ENCODE data around the gene TNS1. TPM values are rescaled to one million over a fixed set of nuclear protein-coding genes. Genes with fewer than 3 reads are reported as not detected.

The TNS1 gene
- total RNA-seq, 1 donor from 2014 or later = 1,334 TPM

DNA sequence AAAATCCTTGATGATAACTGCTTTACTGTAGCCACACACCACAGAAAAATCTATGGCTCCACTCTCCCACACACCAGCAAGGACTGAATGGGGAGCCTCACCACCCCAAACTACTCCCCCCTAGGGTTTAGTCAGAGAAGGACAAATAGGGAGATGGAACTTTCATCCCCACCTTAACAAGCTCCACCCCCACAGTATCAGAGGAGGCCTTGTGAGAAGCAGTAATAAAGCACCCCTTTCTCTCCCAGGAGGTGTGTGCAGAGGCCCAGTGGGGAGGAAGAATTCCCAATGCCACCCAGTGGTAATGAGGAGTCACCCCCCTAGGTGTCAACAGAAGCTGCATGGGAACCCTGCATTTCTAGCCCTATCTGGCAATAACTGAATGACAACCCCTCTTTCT lies 224.9 kb downstream of the TNS1 start:
- intact Hi-C loops (cut with DNase I) = no loop called here
- peak overlapping the region in 1 of 2 donors; percentile 41 for H3K27ac ChIP-seq

DNA sequence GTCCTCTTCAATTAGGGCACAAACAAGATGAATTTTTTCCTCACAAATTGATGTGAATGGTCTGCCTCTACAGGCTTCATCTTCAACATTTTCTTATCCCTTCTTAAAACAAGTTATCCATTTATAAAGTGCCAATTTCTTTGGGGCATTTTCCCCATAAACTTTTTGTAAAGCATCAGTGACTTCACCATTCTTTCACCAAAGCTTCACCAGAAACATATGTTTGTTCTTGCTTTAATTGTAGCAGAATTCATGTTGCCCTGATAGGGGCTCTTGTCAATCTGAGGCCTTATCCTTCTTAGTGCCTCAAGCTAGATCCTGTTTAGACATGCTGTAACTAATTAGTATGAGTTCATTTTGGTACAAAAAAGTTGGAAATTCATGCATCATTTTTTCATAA lies 226.2 kb downstream of the TNS1 start:
- no peaks in the 10 kb centered on the region for H3K27me3 ChIP-seq
- H3K27ac ChIP-seq = no peak overlapping the region
- DNase-seq (ENCODE audit: low spot score in 2 of 2) = no peak
- H3K9me3 ChIP-seq = no peaks in the 10 kb centered on the region
- intact Hi-C loops (cut with DNase I) = no loop called here
- H3K4me1 ChIP-seq = no peaks in the 10 kb centered on the region
- no peak overlapping the region for H3K4me3 ChIP-seq
- H3K36me3 ChIP-seq = peaks cover 32 to 73% of the 10 kb centered on the region in 2 donors
- no peak for TF ChIP-seq CTCF (IDR thresholded peaks at IDR 0.05)

More for the DNA sequence above, 224.9 kb downstream of the TNS1 start:
- Histone ChIP-seq H3K4me1 (no peaks in the 10 kb centered on the region), H3K9me3 (no peaks in the 10 kb centered on the region), H3K27me3 (no peaks in the 10 kb centered on the region), H3K4me3 (no peak overlapping the region), H3K36me3 (peaks cover 29 to 73% of the 10 kb centered on the region in 2 donors)
- TF ChIP-seq CTCF (IDR thresholded peaks at IDR 0.05) = no peak
- DNase-seq (ENCODE audit: low spot score in 2 of 2) = no peak

DNA sequence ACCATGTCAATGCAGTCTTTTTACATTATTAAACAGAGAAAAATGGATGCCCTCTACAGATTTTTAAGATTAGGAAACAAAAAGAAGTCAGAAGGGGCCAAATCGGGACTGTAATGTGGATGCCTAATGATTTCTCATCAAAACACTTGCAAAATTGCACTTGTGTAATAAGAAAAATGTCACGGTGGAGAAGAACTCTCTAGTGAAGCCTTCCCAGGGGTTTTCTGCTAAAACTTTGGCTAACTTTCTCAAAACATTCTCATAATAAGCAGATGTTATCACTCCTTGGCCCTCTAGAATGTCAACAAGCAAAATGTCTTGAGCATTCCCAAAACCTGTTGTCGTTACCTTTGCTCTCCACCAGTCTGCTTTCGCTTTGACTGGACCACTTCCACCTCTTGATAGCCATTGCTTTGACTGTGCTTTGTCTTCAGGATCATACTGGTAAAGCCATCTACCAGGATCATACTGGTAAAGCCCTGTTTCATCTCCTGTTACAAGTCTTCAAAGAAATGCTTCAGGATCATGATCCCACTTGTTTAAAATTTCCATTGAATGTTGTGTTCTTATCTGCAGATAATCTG lies 226.8 kb downstream of the TNS1 start:
- no peak for TF ChIP-seq CTCF (IDR thresholded peaks at IDR 0.05)
- H3K36me3 ChIP-seq = peaks cover 32 to 73% of the 10 kb centered on the region in 2 donors
- H3K4me1 ChIP-seq = no peaks in the 10 kb centered on the region
- H3K27me3 ChIP-seq = no peaks in the 10 kb centered on the region
- H3K27ac ChIP-seq = no peak overlapping the region
- DNase-seq (ENCODE audit: low spot score in 2 of 2) = no peak
- intact Hi-C loops (cut with DNase I) = no loop called here
- no peak overlapping the region for H3K4me3 ChIP-seq
- H3K9me3 ChIP-seq = no peaks in the 10 kb centered on the region

DNA sequence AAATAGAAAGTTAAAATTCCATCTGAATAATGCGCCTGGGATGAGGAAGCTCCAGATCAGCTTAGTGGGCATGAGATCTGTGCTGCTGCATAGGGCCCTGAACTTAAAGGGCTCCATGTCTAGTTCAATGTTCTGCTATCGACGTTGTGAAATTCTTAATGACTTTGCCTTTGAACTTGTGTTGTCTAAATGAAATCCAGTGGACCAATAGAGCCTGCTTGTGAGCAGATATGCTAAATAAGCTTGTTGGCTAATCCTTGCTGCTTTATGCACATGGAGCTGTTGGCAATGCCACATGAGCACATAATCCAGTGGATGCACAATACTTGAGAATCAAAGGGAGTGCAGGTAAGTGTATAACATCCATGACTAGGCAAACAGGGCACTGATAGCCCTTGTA lies 228.6 kb downstream of the TNS1 start:
- TF ChIP-seq CTCF (IDR thresholded peaks at IDR 0.05) = no peak
- no peaks in the 10 kb centered on the region for H3K9me3 ChIP-seq

GRCh38 chr2:217773539-217773938 lies 229.3 kb downstream of the TNS1 start:
- intact Hi-C loops (cut with DNase I) = no loop called here
- TF ChIP-seq CTCF (IDR thresholded peaks at IDR 0.05) = no peak

More for the DNA sequence above, 228.6 kb downstream of the TNS1 start:
- Histone ChIP-seq H3K4me3 (no peak overlapping the region), H3K27me3 (no peaks in the 10 kb centered on the region), H3K36me3 (peaks cover 33 to 80% of the 10 kb centered on the region in 2 donors), H3K27ac (no peak overlapping the region), H3K4me1 (no peaks in the 10 kb centered on the region)
- intact Hi-C loops (cut with DNase I) = no loop called here
- no peak for DNase-seq (ENCODE audit: low spot score in 2 of 2)

GRCh38 chr2:217766356-217766755 lies 236.4 kb downstream of the TNS1 start:
- Histone ChIP-seq H3K4me3 (no peak overlapping the region), H3K36me3 (peaks cover 26 to 64% of the 10 kb centered on the region in 2 donors), H3K27ac (no peak overlapping the region), H3K4me1 (no peaks in the 10 kb centered on the region), H3K27me3 (no peaks in the 10 kb centered on the region), H3K9me3 (peaks cover 2 to 6% of the 10 kb centered on the region in 2 donors)
- TF ChIP-seq CTCF (IDR thresholded peaks at IDR 0.05) = no peak
- no peak for DNase-seq (ENCODE audit: low spot score in 2 of 2)
- intact Hi-C loops (cut with DNase I) = no loop called here

More at GRCh38 chr2:217773539-217773938, 229.3 kb downstream of the TNS1 start:
- Histone ChIP-seq H3K36me3 (peaks cover 29 to 82% of the 10 kb centered on the region in 2 donors), H3K4me1 (no peaks in the 10 kb centered on the region), H3K9me3 (no peaks in the 10 kb centered on the region), H3K4me3 (no peak overlapping the region), H3K27me3 (no peaks in the 10 kb centered on the region), H3K27ac (no peak overlapping the region)
- DNase-seq (ENCODE audit: low spot score in 2 of 2) = no peak

Data from ascending aorta (tissue), 2 donors.